Nephron (organoid): ENCODE results near the gene ATF7.
A peak's percentile ranks its signal among the peaks of the same experiment; 100 is the strongest.
"Not testable (repeated sequence)": the region's sequence is repeated elsewhere in the genome, so short reads cannot be mapped to it uniquely, and the experiment has no call there.

Source experiments
- H3K27ac Mint-ChIP-seq, 3 experiments: 2 replicates each; pipeline ENCODE4 v1.8.0; 2020; ENCODE audit warnings: mixed read lengths in 3 of 3, mild to moderate bottlenecking in 2 of 3, moderate library complexity in 1 of 3
- H3K27me3 Mint-ChIP-seq: 2 replicates; pipeline ENCODE4 v1.8.0; 2021; ENCODE audit warnings: low read depth, mild to moderate bottlenecking, moderate library complexity, mixed read lengths
- H3K36me3 Mint-ChIP-seq: 2 replicates; pipeline ENCODE4 v1.8.0; 2020; ENCODE audit warnings: low read depth, mixed read lengths
- H3K4me1 Mint-ChIP-seq: 2 replicates; pipeline ENCODE4 v1.8.0; 2020; ENCODE audit warnings: mixed read lengths
- H3K4me3 Mint-ChIP-seq, 3 experiments: 2 replicates each; pipeline ENCODE4 v1.8.0; 2020; ENCODE audit warnings: mild to moderate bottlenecking in 3 of 3, mixed read lengths in 3 of 3, moderate library complexity in 2 of 3
- H3K9me3 Mint-ChIP-seq: 2 replicates; pipeline ENCODE4 v1.8.0; 2020; ENCODE audit warnings: mixed read lengths
- CTCF ChIP-seq, 3 experiments: fragments of 200-600 bp; sonication (generic); IDR thresholded peaks; one replicate each; pipeline ENCODE4 v1.5.0; 2021; ENCODE audit warnings: antibody characterized with exemption in 3 of 3; ENCODE audit not compliant: unreplicated experiment in 3 of 3

ATF7 gene

GRCh38 chr12:53601296-53601847, 24.8 kb downstream of the ATF7 start:
- Mint-ChIP-seq H3K27me3 (no peaks in the 10 kb centered on the region), H3K36me3 (peaks cover 25% of the 10 kb centered on the region), H3K27ac (peak overlapping the region; percentile 58 to 93 (median 91)), H3K4me3 (peak overlapping the region; percentile 58 to 96 (median 89)), H3K9me3 (no peaks in the 10 kb centered on the region), H3K4me1 (peaks cover 64% of the 10 kb centered on the region)
- no peak for TF ChIP-seq CTCF (IDR thresholded peaks at IDR 0.05; ENCODE audit: unreplicated experiment in 3 of 3)

GRCh38 chr12:53600490-53601295, 25.5 kb downstream of the ATF7 start:
- peaks cover 67% of the 10 kb centered on the region for H3K4me1 Mint-ChIP-seq
- H3K27ac Mint-ChIP-seq, result peak overlapping the region; percentile 58 to 93 (median 91)
- H3K36me3 Mint-ChIP-seq, result peaks cover 25% of the 10 kb centered on the region
- peak overlapping the region; percentile 58 to 96 (median 89) for H3K4me3 Mint-ChIP-seq
- TF ChIP-seq CTCF (IDR thresholded peaks at IDR 0.05; ENCODE audit: unreplicated experiment in 3 of 3), result no peak
- H3K9me3 Mint-ChIP-seq, result no peaks in the 10 kb centered on the region
- no peaks in the 10 kb centered on the region for H3K27me3 Mint-ChIP-seq

GRCh38 chr12:53599579-53599978, 26.6 kb downstream of the ATF7 start:
- peak in 1 of 3 experiments; percentile 16 for TF ChIP-seq CTCF (IDR thresholded peaks at IDR 0.05; ENCODE audit: unreplicated experiment in 3 of 3)
- Mint-ChIP-seq H3K27me3 (no peaks in the 10 kb centered on the region), H3K36me3 (peaks cover 25% of the 10 kb centered on the region), H3K4me1 (peaks cover 76% of the 10 kb centered on the region), H3K27ac (peak overlapping the region; percentile 24 to 83 (median 68)), H3K9me3 (no peaks in the 10 kb centered on the region), H3K4me3 (peak overlapping the region; percentile 10 to 96 (median 89))

GRCh38 chr12:53598971-53599370, 27.2 kb downstream of the ATF7 start:
- Mint-ChIP-seq H3K36me3 (peaks cover 25% of the 10 kb centered on the region), H3K27ac (peak overlapping the region in 1 of 3 experiments; percentile 48), H3K4me1 (peaks cover 76% of the 10 kb centered on the region), H3K4me3 (peak overlapping the region in 2 of 3 experiments; percentile 29 to 64)
- H3K9me3 Mint-ChIP-seq, H3K27me3 Mint-ChIP-seq: not testable (repeated sequence)

- no peaks in the 10 kb centered on the region for H3K9me3 Mint-ChIP-seq
- H3K27ac Mint-ChIP-seq, result peak overlapping the region; percentile 83 to 97 (median 92)
- no peaks in the 10 kb centered on the region for H3K27me3 Mint-ChIP-seq
- TF ChIP-seq CTCF (IDR thresholded peaks at IDR 0.05; ENCODE audit: unreplicated experiment in 3 of 3), result no peak
- H3K36me3 Mint-ChIP-seq, result peaks cover 25% of the 10 kb centered on the region
- peaks cover 72% of the 10 kb centered on the region for H3K4me1 Mint-ChIP-seq
- H3K4me3 Mint-ChIP-seq, result peak overlapping the region in 2 of 3 experiments; percentile 58 to 72
Measured at GRCh38 chr12:53596920-53597363, 29.2 kb downstream of the ATF7 start.

GRCh38 chr12:53594897-53595615, 31.1 kb downstream of the ATF7 start:
- Mint-ChIP-seq H3K27me3 (no peaks in the 10 kb centered on the region), H3K9me3 (no peaks in the 10 kb centered on the region), H3K4me1 (peaks cover 74% of the 10 kb centered on the region), H3K4me3 (peak overlapping the region in 2 of 3 experiments; percentile 7 to 31), H3K27ac (peak overlapping the region; percentile 66 to 85 (median 83)), H3K36me3 (peaks cover 20% of the 10 kb centered on the region)
- no peak for TF ChIP-seq CTCF (IDR thresholded peaks at IDR 0.05; ENCODE audit: unreplicated experiment in 3 of 3)
